DOHH2 (cell line): ENCODE measurements around the gene TEAD3.
"Not testable (repeated sequence)": the region's sequence is repeated elsewhere in the genome, so short reads cannot be mapped to it uniquely, and the experiment has no call there.

Experiments
- H3F3A ChIP-seq: fragments of 200-600 bp; sonication (generic), shearing (Covaris generic); 2 replicates; pipeline ENCODE4 v1.6.0; 2016; ENCODE audit warnings: antibody characterized with exemption, mild to moderate bottlenecking; ENCODE audit not compliant: control insufficient read depth, insufficient read depth
- H3K27ac ChIP-seq: fragments of 200-600 bp; sonication (generic); 2 replicates; pipeline ENCODE4 v1.5.1; 2014; ENCODE audit warnings: low read depth, mild to moderate bottlenecking, low read length, moderate library complexity
- H3K27me3 ChIP-seq: fragments of 200-600 bp; sonication (generic); 2 replicates; pipeline ENCODE4 v1.6.1; 2014; ENCODE audit warnings: mild to moderate bottlenecking, low read length, mixed read lengths; ENCODE audit not compliant: control insufficient read depth
- H3K36me3 ChIP-seq: fragments of 200-600 bp; sonication (generic); 2 replicates; pipeline ENCODE4 v1.6.1; 2014; ENCODE audit warnings: mild to moderate bottlenecking, low read length, moderate library complexity, mixed read lengths; ENCODE audit not compliant: control insufficient read depth
- H3K4me1 ChIP-seq: fragments of 200-600 bp; sonication (generic); 2 replicates; pipeline ENCODE4 v1.6.1; 2014; ENCODE audit warnings: mild to moderate bottlenecking, low read length, mixed read lengths; ENCODE audit not compliant: control insufficient read depth
- H3K4me2 ChIP-seq: fragments of 200-600 bp; sonication (generic); 2 replicates; pipeline ENCODE4 v1.6.0; 2014; ENCODE audit warnings: mild to moderate bottlenecking, low read length, moderate library complexity
- H3K4me3 ChIP-seq: fragments of 200-600 bp; sonication (generic); 2 replicates; pipeline ENCODE4 v1.5.1; 2014; ENCODE audit warnings: mild to moderate bottlenecking, low read length, mixed read lengths
- H3K79me2 ChIP-seq: fragments of 200-600 bp; sonication (generic); 2 replicates; pipeline ENCODE4 v1.6.1; 2014; ENCODE audit warnings: mild to moderate bottlenecking, low read length, mixed read lengths; ENCODE audit not compliant: control insufficient read depth
- H3K9me2 ChIP-seq: fragments of 200-600 bp; sonication (generic); replicated peaks from 2 replicates; pipeline ENCODE4 v1.6.1; 2014; ENCODE audit warnings: mild to moderate bottlenecking, low read length, mixed read lengths; ENCODE audit not compliant: control insufficient read depth
- H3K9me3 ChIP-seq: fragments of 200-600 bp; sonication (generic); 2 replicates; pipeline ENCODE4 v1.6.1; 2014; ENCODE audit warnings: antibody characterized with exemption, low read length, mixed read lengths; ENCODE audit not compliant: control insufficient read depth, insufficient read depth
- H4K20me1 ChIP-seq: fragments of 200-600 bp; sonication (generic); 2 replicates; pipeline ENCODE4 v1.6.0; 2014; ENCODE audit warnings: low read depth, mild to moderate bottlenecking, antibody characterized with exemption, low read length, moderate library complexity; ENCODE audit not compliant: control insufficient read depth, insufficient read depth
- CTCF ChIP-seq: fragments of 200-600 bp; sonication (generic); IDR thresholded peaks from one replicate; pipeline ENCODE4 v1.5.1; 2014; ENCODE audit warnings: antibody characterized with exemption, mild to moderate bottlenecking, low read depth, low read length; ENCODE audit not compliant: poor library complexity, severe bottlenecking
- EZH2phosphoT487 ChIP-seq: fragments of 200-600 bp; sonication (generic); IDR thresholded peaks from 2 replicates; pipeline ENCODE4 v1.6.1; 2017; ENCODE audit warnings: borderline replicate concordance, mild to moderate bottlenecking, antibody characterized with exemption, low read length, moderate library complexity, mixed read lengths

The TEAD3 gene

GRCh38 chr6:35519313-35520015 lies 22.6 kb upstream of the TEAD3 start:
- H4K20me1 ChIP-seq = no peaks in the 10 kb centered on the region
- H3K4me1 ChIP-seq = peaks cover 6% of the 10 kb centered on the region
- H3K36me3 ChIP-seq = no peaks in the 10 kb centered on the region
- no peaks in the 10 kb centered on the region for H3K79me2 ChIP-seq
- H3K4me3 ChIP-seq = no peak overlapping the region
- H3K4me2 ChIP-seq = no peak overlapping the region
- H3K27me3 ChIP-seq = no peaks in the 10 kb centered on the region; the same call in 1 of the 2 replicates
- H3K9me3 ChIP-seq = no peaks in the 10 kb centered on the region
- no peaks in the 10 kb centered on the region for H3F3A ChIP-seq
- H3K9me2 ChIP-seq = no peaks in the 10 kb centered on the region
- no peak for TF ChIP-seq EZH2phosphoT487
- no peak for TF ChIP-seq CTCF
- no peak overlapping the region for H3K27ac ChIP-seq

- Histone ChIP-seq H3K27ac (no peak overlapping the region), H3K27me3 (peaks cover 3% of the 10 kb centered on the region; the same call in 1 of the 2 replicates), H3F3A (no peaks in the 10 kb centered on the region), H3K9me3 (no peaks in the 10 kb centered on the region), H3K4me1 (peaks cover 6% of the 10 kb centered on the region), H3K36me3 (no peaks in the 10 kb centered on the region), H3K9me2 (no peaks in the 10 kb centered on the region), H3K4me2 (no peak overlapping the region), H3K4me3 (no peak overlapping the region), H3K79me2 (no peaks in the 10 kb centered on the region), H4K20me1 (no peaks in the 10 kb centered on the region)
- no peak for TF ChIP-seq CTCF
- no peak for TF ChIP-seq EZH2phosphoT487
Observed at GRCh38 chr6:35518566-35519312, 21.9 kb upstream of the TEAD3 start.

GRCh38 chr6:35517978-35518377 lies 21.1 kb upstream of the TEAD3 start:
- not testable (repeated sequence) for H3F3A ChIP-seq, H3K4me1 ChIP-seq, H3K4me2 ChIP-seq, H3K27ac ChIP-seq, H3K36me3 ChIP-seq, H3K4me3 ChIP-seq, H3K79me2 ChIP-seq, H3K9me3 ChIP-seq, H3K9me2 ChIP-seq, H3K27me3 ChIP-seq, H4K20me1 ChIP-seq

- Histone ChIP-seq H3K4me1 (no peaks in the 10 kb centered on the region), H3K4me2 (no peak overlapping the region), H3F3A (no peaks in the 10 kb centered on the region), H3K27me3 (peaks cover 3% of the 10 kb centered on the region; the same call in 1 of the 2 replicates), H3K9me2 (no peaks in the 10 kb centered on the region), H3K36me3 (no peaks in the 10 kb centered on the region), H3K9me3 (no peaks in the 10 kb centered on the region), H4K20me1 (no peaks in the 10 kb centered on the region), H3K79me2 (no peaks in the 10 kb centered on the region), H3K4me3 (no peak overlapping the region), H3K27ac (no peak overlapping the region)
- no peak for TF ChIP-seq CTCF
- TF ChIP-seq EZH2phosphoT487 = no peak
Observed at GRCh38 chr6:35516712-35517111, 19.8 kb upstream of the TEAD3 start.

GRCh38 chr6:35515939-35516338 lies 19.1 kb upstream of the TEAD3 start:
- H3K4me1 ChIP-seq, H4K20me1 ChIP-seq, H3K27ac ChIP-seq, H3K36me3 ChIP-seq, H3K79me2 ChIP-seq, H3F3A ChIP-seq, H3K4me2 ChIP-seq, H3K4me3 ChIP-seq, H3K9me3 ChIP-seq, H3K9me2 ChIP-seq: not testable (repeated sequence)
- H3K27me3 ChIP-seq = peaks cover 10% of the 10 kb centered on the region
